Stimulated activated naive CD8-positive, alpha-beta T cell treated with anti-CD3 and anti-CD28 coated beads, Interleukin-15, Interleukin-2, amounts not matched to agents 100 U/mL and 50 U/mL, for 24 hours (primary cell): ENCODE data around the gene ITGB2.

ENCODE experiments used
- ATAC-seq: fragments of 150-1000 bp; cut with Tn5 transposase; one replicate; pipeline ENCODE4 v1.10.0; 2021
- DNase-seq: peaks from one replicate; pipeline ENCODE4 v3.0.0; 2021

ITGB2 gene

DNA sequence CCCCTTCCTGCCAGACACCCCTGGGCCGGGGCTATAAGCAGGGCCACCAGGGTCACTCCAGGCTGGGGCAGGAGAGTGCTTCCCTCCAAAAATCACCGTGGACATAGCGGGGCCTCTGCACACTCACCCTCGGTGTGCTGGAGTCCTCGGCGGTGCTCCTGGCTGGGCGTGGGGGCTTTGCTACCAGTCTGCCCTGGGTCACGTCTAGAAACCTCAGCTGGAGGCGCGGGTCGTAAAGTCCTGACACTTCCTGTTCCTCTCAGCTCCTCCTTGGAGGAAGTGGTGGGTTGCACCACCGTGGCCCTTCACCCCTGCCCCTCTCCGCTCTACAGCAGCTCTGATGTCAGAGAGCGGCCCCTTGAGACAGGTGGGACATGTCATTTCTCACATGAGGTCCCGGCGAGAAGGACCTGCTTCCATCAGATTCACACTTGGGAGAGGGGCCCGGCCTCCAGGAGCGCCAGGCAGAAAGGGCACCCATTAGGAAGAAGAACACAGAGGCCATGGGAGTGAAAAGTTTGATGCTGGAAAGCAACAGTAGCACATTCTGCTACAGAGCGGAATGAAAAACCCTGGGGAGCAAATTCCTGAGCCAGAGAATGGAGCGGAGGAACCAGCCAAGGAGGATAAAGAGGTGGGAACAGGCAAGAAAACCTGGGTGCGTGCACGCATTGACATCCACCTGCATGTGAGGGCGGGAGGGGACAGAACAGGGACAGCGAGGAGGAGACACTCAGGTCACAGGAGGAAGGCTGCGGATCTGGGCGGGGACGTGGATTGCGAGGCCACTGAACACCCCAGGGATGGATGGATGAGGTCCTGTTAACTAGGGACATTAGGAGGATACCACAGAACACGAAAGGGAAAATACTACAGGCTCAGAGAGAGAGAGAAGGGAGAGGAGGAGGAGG, at the start of gene ITGB2:
TSS of gene ITGB2 (minus strand) at position 206 of the 911 bp plus-strand sequence. CDS start 10,117 bp downstream, outside the sequence.
- peak; percentile 79 for DNase-seq
- ATAC-seq = peak; percentile 90

DNA sequence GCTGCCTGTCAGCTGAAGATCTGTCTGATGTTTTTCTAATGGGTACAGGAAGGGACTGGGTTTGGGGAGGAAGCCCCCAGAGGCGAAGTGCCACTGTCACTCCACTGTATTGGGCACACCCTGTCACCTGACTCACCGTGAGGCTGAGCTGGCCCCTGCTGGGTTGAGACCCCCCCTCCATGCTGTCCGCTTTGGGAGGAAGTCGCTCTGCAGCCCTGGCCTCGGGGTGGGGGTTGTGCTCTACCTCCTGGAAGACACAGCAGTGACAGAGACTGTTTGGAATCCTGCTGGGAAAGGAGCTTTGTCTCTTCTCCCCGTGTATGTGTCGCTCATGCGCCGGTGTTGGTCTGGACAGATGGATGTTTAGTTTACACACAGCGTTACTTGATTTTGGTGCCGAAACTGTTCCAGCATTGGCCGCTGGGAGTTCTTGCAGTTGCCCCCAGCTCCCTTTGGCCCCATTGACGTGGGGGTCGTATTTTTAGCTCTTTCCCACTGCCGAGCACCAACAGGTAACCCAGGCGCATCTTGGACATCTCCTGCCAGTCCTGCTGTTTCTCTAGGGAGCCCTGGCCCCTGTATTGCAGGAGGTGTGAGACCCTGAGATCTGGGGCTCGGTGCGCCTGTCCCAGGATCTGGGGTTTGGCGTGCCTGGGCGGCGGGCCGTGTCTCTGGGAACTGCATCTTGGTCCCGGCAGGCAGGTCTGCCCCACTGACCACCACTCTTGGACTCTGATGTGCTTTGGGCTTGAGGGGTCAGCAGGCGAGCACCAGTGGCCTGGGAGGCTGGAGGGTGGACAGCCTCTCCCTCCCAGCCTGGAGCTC, 49.4 kb upstream of the ITGB2 start:
- no peak for ATAC-seq
- DNase-seq = no peak

DNA sequence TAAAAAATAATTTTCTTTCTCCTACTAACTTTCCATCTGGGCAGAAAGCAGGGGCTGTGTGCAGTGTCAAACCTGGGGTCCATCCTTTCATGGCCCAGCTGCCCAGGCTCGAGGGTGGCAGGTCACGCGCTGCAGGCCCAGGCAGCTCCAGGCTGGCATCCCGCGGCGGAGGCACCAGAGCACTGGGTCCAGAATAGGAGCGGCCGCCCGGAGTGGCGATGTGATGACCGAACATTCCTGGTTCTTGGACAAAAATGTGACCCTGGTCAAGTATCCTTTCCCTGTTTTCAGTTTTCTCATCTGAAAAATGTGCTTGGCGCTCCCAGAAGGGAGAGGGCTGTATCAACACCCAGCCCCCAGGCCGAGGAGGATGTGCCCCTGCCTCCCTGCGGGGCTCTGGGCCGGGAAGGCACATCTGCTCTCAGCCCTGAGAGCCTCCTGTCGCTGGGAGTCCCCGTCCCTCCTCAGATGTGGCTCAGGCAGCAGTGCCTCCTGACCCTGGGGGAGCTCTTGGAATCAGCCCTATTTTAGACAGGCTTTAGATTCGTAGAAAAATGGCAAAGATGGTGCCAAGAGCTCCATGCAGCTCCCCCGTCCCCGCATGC, 48.5 kb upstream of the ITGB2 start:
- no peak for DNase-seq
- no peak for ATAC-seq

GRCh38 chr21:44967082-44968047, 46.7 kb upstream of the ITGB2 start:
- ATAC-seq = no peak
- DNase-seq = no peak

DNA sequence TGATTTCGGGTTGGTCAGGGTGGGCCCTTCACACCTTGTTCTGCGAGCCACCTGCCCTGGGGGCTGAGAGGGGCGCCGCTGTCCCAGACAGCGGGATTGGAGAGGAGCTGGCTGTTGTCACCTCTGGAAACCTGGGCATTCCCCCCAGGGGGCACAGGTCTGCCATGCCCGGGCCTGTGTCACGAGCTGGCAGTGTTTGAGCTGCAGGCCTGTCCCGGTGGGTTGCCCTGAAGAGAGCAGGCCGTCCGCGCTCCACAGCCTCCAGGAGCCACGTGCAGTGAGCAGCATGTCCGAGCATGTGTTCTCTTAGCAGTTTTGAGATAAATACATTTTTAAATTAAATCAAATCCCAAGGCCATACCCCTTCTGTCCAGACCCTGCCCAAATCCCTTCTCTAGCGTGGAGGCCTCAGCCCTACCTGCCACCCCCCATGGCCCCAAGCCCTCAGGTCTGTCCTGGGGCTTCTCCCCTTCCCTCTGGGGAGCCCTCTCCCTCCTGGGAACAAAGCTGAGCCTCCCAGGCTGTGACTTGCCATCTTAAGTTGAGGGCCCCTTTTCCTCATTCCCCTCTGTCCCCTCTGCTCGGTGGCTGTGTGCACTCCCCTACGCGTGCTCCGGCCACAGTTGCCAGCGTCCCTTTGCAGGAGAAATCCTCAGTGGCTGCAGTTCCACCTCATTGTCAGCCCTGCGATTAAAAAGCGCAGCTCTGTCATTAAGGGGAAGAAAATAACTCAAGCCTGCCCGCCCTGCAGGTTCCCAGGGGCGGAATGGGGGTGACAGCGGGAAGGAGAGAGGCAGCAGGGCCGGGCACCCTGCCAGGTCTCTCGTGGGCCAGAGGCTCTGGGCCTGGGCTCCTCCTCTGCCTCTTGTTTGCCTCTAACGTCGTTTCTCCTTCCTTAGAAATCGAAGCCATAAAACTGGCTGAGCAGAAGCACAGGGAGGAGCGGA, 45.7 kb upstream of the ITGB2 start:
- no peak for ATAC-seq

DNA sequence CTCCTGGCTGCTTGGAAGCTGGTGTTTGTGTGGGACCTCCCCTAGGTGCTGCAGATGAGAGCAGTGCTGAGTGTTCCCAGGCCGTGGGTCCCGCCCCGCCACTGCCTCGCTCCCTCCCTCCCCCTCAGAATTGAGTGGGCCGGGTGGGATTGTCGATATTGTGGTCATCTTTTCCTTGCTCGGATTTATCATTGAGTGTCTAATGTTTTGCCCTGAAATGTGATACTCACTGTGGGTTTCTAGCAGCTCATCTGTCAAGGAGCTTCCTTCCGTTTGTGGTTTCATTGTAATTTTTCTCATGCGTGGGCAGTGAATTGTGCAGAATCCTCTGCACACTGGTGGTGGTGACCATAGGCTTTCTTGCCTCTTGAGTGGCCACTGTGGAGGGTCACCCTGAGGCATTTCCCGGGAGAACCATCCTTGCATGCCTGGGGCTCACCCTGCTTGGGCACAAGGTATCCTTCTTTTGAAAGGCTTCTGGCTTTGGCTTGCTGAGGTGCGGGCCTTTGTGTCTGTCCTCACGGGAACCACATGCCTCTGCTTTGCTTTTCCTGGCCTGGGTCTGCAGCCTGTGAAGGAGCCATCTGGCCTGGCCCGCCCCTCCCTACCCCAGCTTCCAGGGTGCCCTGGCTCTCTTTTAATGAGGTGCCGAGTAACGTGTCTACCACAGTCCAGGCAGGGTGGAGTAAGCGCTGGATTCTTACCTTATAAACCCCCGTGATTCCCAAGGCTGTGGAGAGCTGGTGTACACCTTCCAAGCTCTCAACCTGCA, 44.7 kb upstream of the ITGB2 start:
- ATAC-seq = peak; percentile 34
- DNase-seq = peak; percentile 36

More for the DNA sequence above, 45.7 kb upstream of the ITGB2 start:
- DNase-seq = no peak

- DNase-seq (no peak), ATAC-seq (no peak)
Observed at GRCh38 chr21:44964381-44964780, 43.7 kb upstream of the ITGB2 start.

- no peak for DNase-seq
- ATAC-seq = no peak
Observed at GRCh38 chr21:44962403-44962966, 41.8 kb upstream of the ITGB2 start.

- DNase-seq (no peak), ATAC-seq (no peak)
Observed at GRCh38 chr21:44960141-44961092, 39.7 kb upstream of the ITGB2 start.

DNA sequence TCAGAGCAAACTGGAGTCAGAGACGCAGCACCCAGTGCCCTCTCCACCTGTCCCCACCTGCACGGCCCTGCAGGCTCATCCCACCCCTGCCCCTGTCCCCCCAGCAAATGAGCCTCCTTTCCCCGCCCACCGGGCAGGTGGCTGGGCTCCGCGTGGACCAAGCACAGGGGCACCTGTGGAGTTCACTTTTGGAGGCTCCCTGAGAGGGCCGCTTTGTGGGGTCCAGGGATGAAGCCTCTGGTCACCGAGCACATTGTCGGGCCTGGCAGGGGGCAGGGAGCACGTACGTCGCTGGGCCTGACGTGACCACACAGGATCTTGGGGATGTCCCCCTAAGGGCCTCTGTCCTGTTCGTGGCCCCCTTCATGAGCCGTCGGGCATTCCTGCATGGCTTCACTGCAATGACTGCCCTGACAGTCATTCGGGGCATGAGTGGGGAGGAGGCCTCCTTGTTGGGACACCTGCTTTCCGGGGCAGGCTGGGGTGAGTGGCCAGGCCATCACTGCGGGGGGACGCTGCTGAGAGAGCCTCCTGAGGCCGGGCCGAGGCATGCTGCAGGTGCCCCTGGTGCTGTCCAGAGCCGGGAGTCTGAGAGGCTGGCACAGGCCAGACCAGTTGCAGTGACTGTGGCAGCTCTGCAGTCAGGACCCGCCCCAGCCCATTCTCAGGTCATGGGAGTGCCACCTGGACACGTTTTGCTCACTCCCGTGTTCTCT, 38.8 kb upstream of the ITGB2 start:
- DNase-seq (no peak), ATAC-seq (no peak)

- ATAC-seq (no peak), DNase-seq (no peak)
Observed at GRCh38 chr21:44958471-44959191, 37.9 kb upstream of the ITGB2 start.

DNA sequence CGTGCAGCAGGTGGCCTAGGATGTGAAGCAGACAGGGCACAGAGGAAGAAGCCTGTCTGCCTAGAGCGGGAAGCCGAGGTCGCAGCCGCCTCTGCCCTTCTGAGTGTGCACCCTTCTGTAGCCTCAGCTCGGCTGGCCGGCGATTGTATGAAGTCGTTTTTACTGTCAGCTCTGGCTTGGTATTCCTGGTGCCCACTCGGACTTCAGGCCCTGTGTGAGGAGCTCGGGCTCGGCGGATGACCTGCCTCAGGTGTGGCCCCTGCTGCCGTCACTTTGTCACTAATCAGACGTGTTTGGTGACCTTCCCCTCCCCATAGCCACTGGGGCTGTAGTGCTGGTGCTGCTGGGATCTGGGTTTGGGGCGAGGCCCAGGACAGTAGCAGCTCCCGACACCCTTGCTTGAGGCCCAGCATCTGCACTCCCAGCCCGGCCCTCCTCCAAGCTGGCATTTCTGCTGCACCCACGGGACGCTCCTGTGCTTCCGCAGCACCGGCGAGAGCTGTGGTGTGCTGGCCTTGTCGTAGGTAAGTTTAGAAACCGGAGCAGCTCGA, 37.3 kb upstream of the ITGB2 start:
- DNase-seq = no peak
- no peak for ATAC-seq

- DNase-seq = no peak
- no peak for ATAC-seq
Observed at GRCh38 chr21:44957047-44957831, 36.5 kb upstream of the ITGB2 start.

- ATAC-seq (no peak), DNase-seq (no peak)
Observed at GRCh38 chr21:44956356-44957046, 35.8 kb upstream of the ITGB2 start.

- ATAC-seq = no peak
- DNase-seq = no peak
Observed at GRCh38 chr21:44955798-44956175, 35.1 kb upstream of the ITGB2 start.
